ENCODE data around the gene MORN1.

Gene MORN1

DNA sequence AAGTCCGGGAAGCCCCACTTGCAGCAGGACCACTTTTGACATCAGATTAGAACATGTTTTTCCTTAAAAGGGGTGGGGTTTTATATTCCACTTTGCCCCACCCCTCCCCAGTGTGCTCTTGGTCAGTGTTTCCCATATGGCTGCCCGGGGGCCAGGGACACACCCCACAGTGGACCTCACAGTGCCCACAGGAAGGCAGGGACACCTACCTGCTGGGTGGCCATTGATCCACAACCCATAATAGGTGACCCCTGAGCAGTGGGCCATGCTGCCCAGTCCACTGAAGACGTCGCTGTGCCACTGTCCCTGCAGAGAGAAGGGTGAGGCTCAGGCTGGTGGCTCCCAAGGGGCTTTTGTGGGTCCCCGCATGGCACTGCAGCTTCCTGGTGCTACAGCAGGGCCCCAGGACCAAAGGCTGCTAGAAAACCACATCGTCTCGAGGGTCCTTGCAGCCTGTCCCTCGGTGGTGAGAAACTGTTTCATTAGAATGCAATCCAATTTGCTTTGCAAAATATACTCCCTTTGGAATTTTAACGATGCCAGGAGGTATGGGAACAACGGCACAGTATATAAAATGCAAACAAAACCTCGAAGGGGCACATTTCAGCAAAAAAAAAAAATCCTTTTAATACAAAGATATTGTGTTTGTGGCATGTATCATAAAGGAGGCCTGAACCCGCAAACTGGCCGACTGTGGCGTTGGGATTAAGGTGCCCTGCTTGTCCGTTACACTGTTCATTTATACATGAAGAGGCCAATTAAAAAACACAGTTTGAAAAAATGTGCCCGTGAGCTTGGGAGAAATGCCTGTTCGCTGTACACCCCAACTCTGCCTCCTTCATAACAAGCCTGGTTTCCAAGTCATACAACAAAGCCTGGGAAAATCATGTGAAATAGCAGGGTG lies 16.9 kb downstream of the MORN1 start:
- no peak for DNase-seq (ENCODE audit: low read depth, low spot score)
- H3K36me3 ChIP-seq (ENCODE audit: insufficient read depth, low read length), result no peaks in the 10 kb centered on the region
- H3K27ac ChIP-seq, result peak overlapping the region; percentile 49; the same call in 1 of the 2 replicates
- H3K9ac ChIP-seq (ENCODE audit: insufficient read length), result no peak overlapping the region
- no peak for TF ChIP-seq FOXP2 (optimal IDR thresholded peaks at IDR 0.05; ENCODE audit: control extremely low read depth, extremely low read length, insufficient read depth)
- no peak for TF ChIP-seq POLR2AphosphoS5 (IDR thresholded peaks at IDR 0.05; ENCODE audit: borderline replicate concordance, low read depth, low read length)
- no peak for TF ChIP-seq EZH2 (IDR thresholded peaks at IDR 0.05)
- no peak overlapping the region for H3K4me3 ChIP-seq
- H3K9me3 ChIP-seq (ENCODE audit: low read depth, low read length), result no peaks in the 10 kb centered on the region

- H3K4me3 ChIP-seq, result no peak overlapping the region
- DNase-seq (ENCODE audit: low read depth, low spot score), result no peak
- TF ChIP-seq POLR2AphosphoS5 (IDR thresholded peaks at IDR 0.05; ENCODE audit: borderline replicate concordance, low read depth, low read length) (no peak), EZH2 (IDR thresholded peaks at IDR 0.05) (no peak), FOXP2 (optimal IDR thresholded peaks at IDR 0.05; ENCODE audit: control extremely low read depth, extremely low read length, insufficient read depth) (no peak)
- no peaks in the 10 kb centered on the region for H3K36me3 ChIP-seq (ENCODE audit: insufficient read depth, low read length)
- no peaks in the 10 kb centered on the region for H3K9me3 ChIP-seq (ENCODE audit: low read depth, low read length)
- H3K27ac ChIP-seq, result no peak overlapping the region
- H3K9ac ChIP-seq (ENCODE audit: insufficient read length), result no peak overlapping the region
Observed at GRCh38 chr1:2373551-2374251, 17.7 kb downstream of the MORN1 start.

- H3K9me3 ChIP-seq (ENCODE audit: low read depth, low read length), result no peaks in the 10 kb centered on the region
- TF ChIP-seq EZH2 (IDR thresholded peaks at IDR 0.05), result no peak
- TF ChIP-seq POLR2AphosphoS5 (IDR thresholded peaks at IDR 0.05; ENCODE audit: borderline replicate concordance, low read depth, low read length), result no peak
- no peak for TF ChIP-seq FOXP2 (optimal IDR thresholded peaks at IDR 0.05; ENCODE audit: control extremely low read depth, extremely low read length, insufficient read depth)
- H3K36me3 ChIP-seq (ENCODE audit: insufficient read depth, low read length), result no peaks in the 10 kb centered on the region
- no peak for DNase-seq (ENCODE audit: low read depth, low spot score)
- no peak overlapping the region for H3K9ac ChIP-seq (ENCODE audit: insufficient read length)
- no peak overlapping the region for H3K4me3 ChIP-seq
- H3K27ac ChIP-seq, result no peak overlapping the region
Observed at GRCh38 chr1:2372551-2373490, 18.5 kb downstream of the MORN1 start.

GRCh38 chr1:2368053-2368744 lies 23.2 kb downstream of the MORN1 start:
- no peak for DNase-seq (ENCODE audit: low read depth, low spot score)
- TF ChIP-seq POLR2AphosphoS5 (IDR thresholded peaks at IDR 0.05; ENCODE audit: borderline replicate concordance, low read depth, low read length), result no peak
- H3K36me3 ChIP-seq (ENCODE audit: insufficient read depth, low read length), result no peaks in the 10 kb centered on the region
- no peak overlapping the region for H3K27ac ChIP-seq
- no peak overlapping the region for H3K9ac ChIP-seq (ENCODE audit: insufficient read length)
- 0 out of 2 replicates have a peak, but pooled peaks cover 4% of the 10 kb centered on the region for H3K9me3 ChIP-seq (ENCODE audit: low read depth, low read length)
- no peak overlapping the region for H3K4me3 ChIP-seq

DNA sequence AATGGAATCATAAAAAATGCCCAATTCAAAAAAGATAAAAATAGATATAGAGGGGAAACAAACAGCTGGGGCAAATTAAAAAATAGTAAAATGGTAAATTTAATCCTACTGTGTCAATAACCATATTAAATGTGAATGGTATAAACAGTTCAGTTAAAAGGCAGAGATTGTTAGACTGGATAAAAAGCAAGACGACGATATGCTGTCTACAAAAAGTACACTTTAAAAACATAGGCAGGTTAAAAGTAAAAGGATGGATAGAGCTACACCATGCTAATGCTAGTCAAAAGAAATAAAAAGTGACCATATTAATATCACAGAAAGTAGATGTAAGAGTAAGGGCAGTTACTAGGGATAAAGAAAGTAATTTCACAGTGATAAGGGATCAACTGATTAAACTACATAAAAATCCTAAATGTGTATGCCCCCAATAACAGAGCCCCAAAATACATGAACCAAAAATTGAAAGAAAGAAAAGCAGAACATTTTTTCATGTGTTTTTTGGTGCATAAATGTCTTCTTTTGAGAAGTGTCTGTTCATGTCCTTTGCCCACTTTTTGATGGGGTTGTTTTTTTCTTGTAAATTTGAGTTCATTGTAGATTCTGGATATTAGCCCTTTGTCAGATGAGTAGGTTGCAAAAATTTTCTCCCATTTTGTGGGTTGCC lies 27.4 kb downstream of the MORN1 start:
- TF ChIP-seq POLR2AphosphoS5 (IDR thresholded peaks at IDR 0.05; ENCODE audit: borderline replicate concordance, low read depth, low read length) (no peak), EZH2 (IDR thresholded peaks at IDR 0.05) (no peak), FOXP2 (optimal IDR thresholded peaks at IDR 0.05; ENCODE audit: control extremely low read depth, extremely low read length, insufficient read depth) (no peak)

GRCh38 chr1:2360588-2361364 lies 30.6 kb downstream of the MORN1 start:
- no peak overlapping the region for H3K4me3 ChIP-seq
- 0 out of 2 replicates have a peak, but pooled peaks cover 4% of the 10 kb centered on the region for H3K9me3 ChIP-seq (ENCODE audit: low read depth, low read length)
- no peak overlapping the region for H3K9ac ChIP-seq (ENCODE audit: insufficient read length)
- no peaks in the 10 kb centered on the region for H3K36me3 ChIP-seq (ENCODE audit: insufficient read depth, low read length)
- no peak overlapping the region for H3K27ac ChIP-seq
- TF ChIP-seq FOXP2 (optimal IDR thresholded peaks at IDR 0.05; ENCODE audit: control extremely low read depth, extremely low read length, insufficient read depth), result no peak
- TF ChIP-seq POLR2AphosphoS5 (IDR thresholded peaks at IDR 0.05; ENCODE audit: borderline replicate concordance, low read depth, low read length), result no peak
- no peak for TF ChIP-seq EZH2 (IDR thresholded peaks at IDR 0.05)
- DNase-seq (ENCODE audit: low read depth, low spot score), result no peak

More for the DNA sequence above, 27.4 kb downstream of the MORN1 start:
- H3K36me3 ChIP-seq (ENCODE audit: insufficient read depth, low read length), result no peaks in the 10 kb centered on the region
- no peak overlapping the region for H3K27ac ChIP-seq
- H3K9ac ChIP-seq (ENCODE audit: insufficient read length), result no peak overlapping the region
- 0 out of 2 replicates have a peak, but pooled peaks cover 4% of the 10 kb centered on the region for H3K9me3 ChIP-seq (ENCODE audit: low read depth, low read length)
- H3K4me3 ChIP-seq, result no peak overlapping the region
- DNase-seq (ENCODE audit: low read depth, low spot score), result no peak

All from SK-N-MC (cell line).